Measurements from ENCODE around the gene ZNF148.

The ZNF148 gene

GRCh38 chr3:125382298-125382697 lies 7.2 kb upstream of the ZNF148 start:
- no peak for DNase-seq
- H3K4me3 Mint-ChIP-seq, result no peak overlapping the region
- H3K9me3 Mint-ChIP-seq, result no peaks in the 10 kb centered on the region
- no peak for TF ChIP-seq CTCF (IDR thresholded peaks at IDR 0.05)
- H3K4me1 Mint-ChIP-seq, result peaks cover 15% of the 10 kb centered on the region
- H3K27ac Mint-ChIP-seq, result no peak overlapping the region
- H3K36me3 Mint-ChIP-seq (ENCODE audit: low read depth), result no peaks in the 10 kb centered on the region
- H3K27me3 Mint-ChIP-seq (ENCODE audit: low read depth, poor library complexity), result peaks cover 17% of the 10 kb centered on the region

DNA sequence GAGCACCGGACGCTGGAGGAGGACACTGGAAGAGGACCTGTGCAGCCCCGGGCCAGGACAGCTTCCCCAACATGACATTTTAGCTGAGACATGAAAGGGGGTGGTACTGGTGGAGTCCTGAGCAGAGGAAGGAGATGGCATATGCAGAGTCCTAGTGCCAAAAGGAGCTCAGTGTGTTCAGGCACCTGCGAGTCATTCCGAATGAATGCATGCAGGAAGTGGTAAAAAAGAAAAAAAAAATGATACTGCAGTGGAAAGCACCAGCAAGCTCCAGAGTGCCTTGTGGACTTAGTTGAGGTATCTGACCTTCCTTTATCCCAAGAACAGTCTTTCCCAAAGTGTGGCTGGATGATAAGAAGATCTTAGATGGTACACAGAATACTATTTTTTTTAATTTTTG lies 6.6 kb upstream of the ZNF148 start:
- H3K9me3 Mint-ChIP-seq, result no peaks in the 10 kb centered on the region
- no peak for TF ChIP-seq CTCF (IDR thresholded peaks at IDR 0.05)

DNA sequence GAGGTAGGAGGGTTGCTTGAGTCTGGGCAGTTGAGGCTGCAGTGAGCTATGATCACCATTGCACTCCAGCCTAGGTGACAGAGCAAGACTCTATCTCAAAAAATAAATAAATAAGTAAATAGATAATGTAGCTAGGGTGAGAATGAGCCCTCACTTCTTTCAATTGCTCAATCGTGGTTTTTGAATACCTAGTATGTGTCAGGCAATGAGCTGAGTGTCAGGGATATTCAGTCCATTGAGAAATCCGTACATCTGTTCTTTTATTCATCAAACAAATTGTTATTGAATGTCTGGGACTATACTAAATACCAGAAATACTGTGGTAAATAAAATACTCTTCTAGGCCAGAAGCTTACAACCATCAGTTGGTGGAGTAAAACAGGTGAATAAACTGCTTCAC lies 6.2 kb upstream of the ZNF148 start:
- DNase-seq, result no peak
- H3K9me3 Mint-ChIP-seq, result no peaks in the 10 kb centered on the region
- no peaks in the 10 kb centered on the region for H3K36me3 Mint-ChIP-seq (ENCODE audit: low read depth)
- no peak overlapping the region for H3K4me3 Mint-ChIP-seq
- H3K27me3 Mint-ChIP-seq (ENCODE audit: low read depth, poor library complexity), result peaks cover 17% of the 10 kb centered on the region
- no peak for TF ChIP-seq CTCF (IDR thresholded peaks at IDR 0.05)
- peaks cover 9% of the 10 kb centered on the region for H3K4me1 Mint-ChIP-seq
- no peak overlapping the region for H3K27ac Mint-ChIP-seq

More for the DNA sequence above, 6.6 kb upstream of the ZNF148 start:
- no peak for DNase-seq
- Mint-ChIP-seq H3K27ac (no peak overlapping the region), H3K36me3 (ENCODE audit: low read depth) (no peaks in the 10 kb centered on the region), H3K4me3 (no peak overlapping the region), H3K27me3 (ENCODE audit: low read depth, poor library complexity) (peaks cover 17% of the 10 kb centered on the region), H3K4me1 (peaks cover 11% of the 10 kb centered on the region)

DNA sequence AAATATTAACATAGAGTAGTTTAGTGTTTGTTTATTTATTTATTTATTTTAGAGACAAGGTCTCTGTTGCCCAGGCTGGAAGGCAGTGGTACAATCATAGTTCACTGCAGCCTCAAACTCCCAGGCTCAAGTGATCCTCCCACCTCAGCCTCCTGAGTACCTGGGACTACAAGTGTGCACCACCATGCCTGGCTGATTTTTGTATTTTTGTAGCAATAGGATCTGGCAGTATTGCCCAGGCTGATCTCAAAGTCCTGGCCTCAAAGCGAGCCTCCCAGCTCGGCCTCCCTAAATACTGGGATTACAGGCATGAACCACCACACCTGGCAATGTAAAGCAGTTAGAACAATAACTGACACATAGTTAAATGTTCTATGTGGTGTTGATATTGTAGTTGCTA lies 4.4 kb upstream of the ZNF148 start:
- peaks cover 21% of the 10 kb centered on the region for H3K4me1 Mint-ChIP-seq
- DNase-seq, result no peak
- H3K27me3 Mint-ChIP-seq (ENCODE audit: low read depth, poor library complexity), result peaks cover 14% of the 10 kb centered on the region
- no peak for TF ChIP-seq CTCF (IDR thresholded peaks at IDR 0.05)
- H3K36me3 Mint-ChIP-seq (ENCODE audit: low read depth), result no peaks in the 10 kb centered on the region
- no peak overlapping the region for H3K27ac Mint-ChIP-seq
- H3K4me3 Mint-ChIP-seq, result no peak overlapping the region
- H3K9me3 Mint-ChIP-seq, result no peaks in the 10 kb centered on the region

DNA sequence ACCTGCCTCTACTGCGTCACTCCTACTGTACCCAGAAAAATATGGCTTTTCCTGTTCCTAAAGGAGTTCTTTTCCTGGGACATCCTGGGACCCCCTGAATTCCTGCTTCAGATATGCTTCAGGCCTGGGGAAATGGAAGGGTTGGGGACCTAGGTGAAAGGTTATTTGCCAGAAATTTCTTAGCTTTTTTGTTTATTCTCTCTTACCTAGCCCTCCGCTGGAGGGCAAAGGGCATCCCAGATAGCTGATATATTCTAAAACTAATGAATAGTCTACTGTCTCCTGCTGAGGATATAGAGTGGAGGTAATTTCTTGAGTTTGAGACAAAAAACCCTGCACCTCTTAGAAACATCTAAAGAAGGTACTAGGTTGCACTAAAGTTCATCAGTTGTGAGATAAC lies 3.6 kb upstream of the ZNF148 start:
- no peak overlapping the region for H3K4me3 Mint-ChIP-seq
- no peaks in the 10 kb centered on the region for H3K36me3 Mint-ChIP-seq (ENCODE audit: low read depth)
- peaks cover 23% of the 10 kb centered on the region for H3K4me1 Mint-ChIP-seq
- H3K9me3 Mint-ChIP-seq, result no peaks in the 10 kb centered on the region
- no peak for DNase-seq
- peaks cover 14% of the 10 kb centered on the region for H3K27me3 Mint-ChIP-seq (ENCODE audit: low read depth, poor library complexity)
- no peak for TF ChIP-seq CTCF (IDR thresholded peaks at IDR 0.05)
- H3K27ac Mint-ChIP-seq, result no peak overlapping the region

GRCh38 chr3:125375950-125376679 lies 990 bp upstream of the ZNF148 start:
- peak overlapping the region; percentile 93 for H3K4me3 Mint-ChIP-seq
- no peak for TF ChIP-seq CTCF (IDR thresholded peaks at IDR 0.05)
- H3K4me1 Mint-ChIP-seq, result peaks cover 34% of the 10 kb centered on the region
- no peak for DNase-seq
- no peak overlapping the region for H3K27ac Mint-ChIP-seq
- H3K36me3 Mint-ChIP-seq (ENCODE audit: low read depth), result peaks cover 13% of the 10 kb centered on the region
- no peaks in the 10 kb centered on the region for H3K9me3 Mint-ChIP-seq
- peaks cover 9% of the 10 kb centered on the region for H3K27me3 Mint-ChIP-seq (ENCODE audit: low read depth, poor library complexity)
